HEK293 (cell line): ENCODE results near the gene GLIS1.

Source experiments
- CTCF ChIA-PET: fragments of 350-600 bp; formaldehyde crosslinking; extraction: SDS; loops from one replicate; lab custom pipeline; 2021; ENCODE audit warnings: antibody characterized with exemption; lab: Yijun Ruan, JAX
- POLR2A ChIA-PET: fragments of 300-600 bp; formaldehyde crosslinking; extraction: SDS; loops from one replicate; lab custom pipeline; 2020; ENCODE audit warnings: antibody characterized with exemption, inconsistent platforms; lab: Yijun Ruan, JAX
- H3K27ac ChIP-seq: fragments of 200-500 bp; sonication (Bioruptor generic); 2 replicates; pipeline ENCODE4 v1.5.1; 2014; ENCODE audit warnings: low read depth, low read length, control low read depth, inconsistent platforms; ENCODE audit errors: extremely low read depth
- H3K36me3 ChIP-seq, 2 experiments: fragments of 200-500 bp in 1 of 2; sonication (Bioruptor generic) in 1 of 2; 1 replicate in 1 of 2; 2 replicates in 1 of 2; pipeline ENCODE4 v1.5.1; 2014 to 2017; ENCODE audit warnings: inconsistent platforms in 2 of 2, low read length in 2 of 2; ENCODE audit not compliant: control insufficient read depth in 2 of 2, insufficient read depth in 1 of 2
- H3K4me1 ChIP-seq: fragments of 200-500 bp; sonication (Bioruptor generic); 2 replicates; pipeline ENCODE4 v1.5.1; 2014; ENCODE audit warnings: mild to moderate bottlenecking, low read length, inconsistent platforms; ENCODE audit not compliant: control insufficient read depth, insufficient read depth
- H3K4me3 ChIP-seq: 2 replicates; pipeline ENCODE4 v1.5.1; 2011; ENCODE audit warnings: low read depth, mild to moderate bottlenecking, control low read depth, low read length, moderate library complexity
- H3K9me3 ChIP-seq: fragments of 200-500 bp; sonication (Bioruptor generic); 2 replicates; pipeline ENCODE4 v1.5.1; 2014; ENCODE audit warnings: low read depth, low read length, inconsistent platforms; ENCODE audit not compliant: control insufficient read depth, insufficient read depth
- EGR2 ChIP-seq: fragments of 450-650 bp; formaldehyde crosslinking; IDR thresholded peaks from 2 replicates; pipeline ENCODE4 v1.5.1; 2016; ENCODE audit warnings: low read depth, missing biosample characterization, missing genetic modification characterization
- GLIS1 ChIP-seq: fragments of 450-650 bp; formaldehyde crosslinking; IDR thresholded peaks from 2 replicates; pipeline ENCODE4 v1.5.1; 2016; ENCODE audit warnings: missing biosample characterization, missing genetic modification characterization
- KLF10 ChIP-seq: fragments of 450-650 bp; IDR thresholded peaks from 2 replicates; pipeline ENCODE4 v1.5.1; 2018; ENCODE audit warnings: missing biosample characterization, mild to moderate bottlenecking, missing genetic modification characterization
- KLF7 ChIP-seq: fragments of 450-650 bp; formaldehyde crosslinking; IDR thresholded peaks from 2 replicates; pipeline ENCODE4 v1.5.1; 2016; ENCODE audit warnings: missing biosample characterization, missing genetic modification characterization, borderline replicate concordance
- KLF9 ChIP-seq: fragments of 450-650 bp; formaldehyde crosslinking; IDR thresholded peaks from 2 replicates; pipeline ENCODE4 v1.5.1; 2016; ENCODE audit warnings: missing biosample characterization, missing genetic modification characterization, low read depth
- ZBTB26 ChIP-seq: fragments of 450-650 bp; formaldehyde crosslinking; optimal IDR thresholded peaks from 2 replicates; pipeline ENCODE3; 2016; ENCODE audit warnings: missing biosample characterization, mild to moderate bottlenecking, missing genetic modification characterization
- ZBTB48 ChIP-seq: fragments of 450-650 bp; formaldehyde crosslinking; IDR thresholded peaks from 2 replicates; pipeline ENCODE4 v1.5.1; 2016; ENCODE audit warnings: missing biosample characterization, missing genetic modification characterization
- ZNF280D ChIP-seq: fragments of 450-650 bp; formaldehyde crosslinking; IDR thresholded peaks from 2 replicates; pipeline ENCODE4 v1.5.1; 2016; ENCODE audit warnings: missing biosample characterization, missing genetic modification characterization
- ZNF335 ChIP-seq: fragments of 450-650 bp; formaldehyde crosslinking; conservative IDR thresholded peaks from 2 replicates; pipeline ENCODE4 v1.5.1; 2016; ENCODE audit warnings: missing biosample characterization, missing genetic modification characterization
- ZNF341 ChIP-seq: fragments of 450-650 bp; formaldehyde crosslinking; IDR thresholded peaks from 2 replicates; pipeline ENCODE4; 2016; ENCODE audit warnings: low read depth, missing biosample characterization, missing genetic modification characterization
- ZNF398 ChIP-seq: fragments of 450-650 bp; formaldehyde crosslinking; IDR thresholded peaks from 2 replicates; pipeline ENCODE4 v1.5.1; 2017; ENCODE audit warnings: missing biosample characterization, missing genetic modification characterization
- ZNF449 ChIP-seq: fragments of 450-650 bp; formaldehyde crosslinking; IDR thresholded peaks from 2 replicates; pipeline ENCODE4 v1.5.1; 2017; ENCODE audit warnings: missing biosample characterization, mild to moderate bottlenecking, missing genetic modification characterization, moderate library complexity
- ZNF48 ChIP-seq: fragments of 450-650 bp; formaldehyde crosslinking; IDR thresholded peaks from 2 replicates; pipeline ENCODE4 v1.5.1; 2016; ENCODE audit warnings: missing biosample characterization, missing genetic modification characterization
- ZNF513 ChIP-seq: fragments of 450-650 bp; IDR thresholded peaks from 2 replicates; pipeline ENCODE4 v1.5.1; 2018; ENCODE audit warnings: missing biosample characterization, missing genetic modification characterization
- ZNF529 ChIP-seq: fragments of 450-650 bp; formaldehyde crosslinking; IDR thresholded peaks from 2 replicates; pipeline ENCODE4 v1.5.1; 2017; ENCODE audit warnings: missing genetic modification characterization, missing biosample characterization; ENCODE audit not compliant: insufficient replicate concordance
- ZNF621 ChIP-seq: fragments of 450-650 bp; formaldehyde crosslinking; IDR thresholded peaks from 2 replicates; pipeline ENCODE4 v1.5.1; 2017; ENCODE audit warnings: missing biosample characterization, missing genetic modification characterization
- ZNF677 ChIP-seq: fragments of 450-650 bp; IDR thresholded peaks from 2 replicates; pipeline ENCODE4 v1.5.0; 2018; ENCODE audit warnings: missing biosample characterization, mild to moderate bottlenecking, missing genetic modification characterization, moderate library complexity
- ZNF692 ChIP-seq: fragments of 450-650 bp; formaldehyde crosslinking; IDR thresholded peaks from 2 replicates; pipeline ENCODE4 v1.5.1; 2016; ENCODE audit warnings: missing biosample characterization, missing genetic modification characterization
- ZSCAN5A ChIP-seq: fragments of 450-650 bp; formaldehyde crosslinking; IDR thresholded peaks from 2 replicates; pipeline ENCODE4 v1.5.1; 2016; ENCODE audit warnings: missing biosample characterization, missing genetic modification characterization

GLIS1 gene

GRCh38 chr1:53740621-53741105, 1.7 kb upstream of the GLIS1 start (continued):
- TF ChIP-seq ZNF449 (no peak), ZNF513 (tag by site-specific recombination) (no peak), ZBTB26 (no peak), ZNF398 (tag by site-specific recombination) (0 out of 2 replicates have a peak, but pooled peaks have one; percentile 10), ZNF677 (no peak), GLIS1 (no peak), KLF7 (tag by site-specific recombination) (no peak), ZSCAN5A (tag by site-specific recombination) (no peak), ZNF529 (no peak)

GRCh38 chr1:53738205-53739108, 507 bp downstream of the GLIS1 start:
- peak overlapping the region; percentile 60 for H3K4me3 ChIP-seq
- no peak overlapping the region; the same call in 1 of the 2 replicates for H3K27ac ChIP-seq
- POLR2A ChIA-PET: no interaction called here
- CTCF ChIA-PET: interaction anchor here (0.6 to 0.7 kb wide), 2 partner anchors 10 kb away, joined by 3 to 4 read pairs; no protein-coding TSS in a partner anchor
- H3K36me3 ChIP-seq: no peaks in the 10 kb centered on the region
- H3K4me1 ChIP-seq: peaks cover 18% of the 10 kb centered on the region
- no peaks in the 10 kb centered on the region for H3K9me3 ChIP-seq
- peak; percentile 45 for TF ChIP-seq ZBTB26
- no peak for TF ChIP-seq ZNF280D
- TF ChIP-seq ZNF341 (tag by site-specific recombination): 0 out of 2 replicates have a peak, but pooled peaks have one; percentile 4
- 0 out of 2 replicates have a peak, but pooled peaks have one; percentile 27 for TF ChIP-seq KLF10 (tag by site-specific recombination)
- no peak for TF ChIP-seq ZNF48 (tag by site-specific recombination)
- TF ChIP-seq EGR2 (tag by site-specific recombination): peak; percentile 32; the same call in 1 of the 2 replicates
- no peak for TF ChIP-seq ZBTB48 (tag by site-specific recombination)
- TF ChIP-seq KLF9 (tag by site-specific recombination): peak; percentile 76
- no peak for TF ChIP-seq ZNF692
- TF ChIP-seq ZNF621: no peak
- no peak for TF ChIP-seq ZNF335 (tag by site-specific recombination)
